HFFc6 (cell line): ENCODE results near the gene CABCOCO1. TPM values are rescaled to one million over a fixed set of nuclear protein-coding genes. Genes with fewer than 3 reads are reported as not detected.

ENCODE experiments used
- DNase-seq: peaks from one replicate; pipeline ENCODE4 v3.0.0-alpha.2; 2018
- H3K27ac Mint-ChIP-seq: 2 replicates; pipeline ENCODE4 v1.8.0; 2020; ENCODE audit warnings: mild to moderate bottlenecking, mixed read lengths
- H3K27me3 Mint-ChIP-seq: 2 replicates; pipeline ENCODE4 v1.8.0; 2021; ENCODE audit warnings: mild to moderate bottlenecking, moderate library complexity, mixed read lengths; ENCODE audit not compliant: insufficient read depth
- H3K36me3 Mint-ChIP-seq: 2 replicates; pipeline ENCODE4 v1.8.0; 2021; ENCODE audit warnings: low read depth, mixed read lengths
- H3K4me1 Mint-ChIP-seq: 2 replicates; pipeline ENCODE4 v1.8.0; 2020; ENCODE audit warnings: low read depth, mixed read lengths
- H3K4me3 Mint-ChIP-seq: 2 replicates; pipeline ENCODE4 v1.8.0; 2020; ENCODE audit warnings: mild to moderate bottlenecking, moderate library complexity, mixed read lengths
- H3K9me3 Mint-ChIP-seq: 2 replicates; pipeline ENCODE4 v1.8.0; 2020; ENCODE audit warnings: mild to moderate bottlenecking, mixed read lengths
- total RNA-seq, 6 experiments: library from RNA; stranded (reverse); fragmentation: NEBNext Ultra II Directional; extraction: Animal tissue kit (Norgen Biotek cat#: 25700); gene quantifications; 2 replicates in 1 of 6; 3 replicates in 5 of 6; pipeline ENCODE4 v1.2.3, GENCODE V29; 2021
- TF ChIP-seq, protein P1 (sequence below): fragments of 200-600 bp; sonication (generic); IDR thresholded peaks from 2 replicates; pipeline ENCODE4 v1.5.0; 2021; ENCODE audit warnings: antibody characterized with exemption, mild to moderate bottlenecking

The CABCOCO1 gene
- total RNA-seq, 6 experiments from 2014 or later, result 0.15 to 0.45 (median 0.31) TPM; not detected in 1

DNA sequence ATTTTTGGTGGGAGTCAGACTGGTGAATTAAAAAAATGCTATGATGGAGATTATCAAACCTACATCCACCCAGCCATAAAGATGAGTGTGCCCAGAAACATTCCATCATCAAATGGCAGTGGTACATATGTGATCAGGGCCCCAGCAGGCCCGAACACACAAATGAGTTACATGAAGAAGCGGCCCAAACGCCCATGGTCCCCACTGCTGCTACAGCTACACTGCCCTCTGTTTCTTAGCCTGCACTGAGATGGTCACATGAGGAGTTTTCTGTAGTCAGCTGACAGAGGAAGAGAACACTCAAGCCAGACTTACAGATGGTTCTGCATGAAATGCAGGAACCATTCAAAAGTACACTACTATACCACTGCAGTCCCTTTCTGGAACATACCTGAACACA, 142.4 kb downstream of the CABCOCO1 start:
- TF ChIP-seq, protein P1, sequence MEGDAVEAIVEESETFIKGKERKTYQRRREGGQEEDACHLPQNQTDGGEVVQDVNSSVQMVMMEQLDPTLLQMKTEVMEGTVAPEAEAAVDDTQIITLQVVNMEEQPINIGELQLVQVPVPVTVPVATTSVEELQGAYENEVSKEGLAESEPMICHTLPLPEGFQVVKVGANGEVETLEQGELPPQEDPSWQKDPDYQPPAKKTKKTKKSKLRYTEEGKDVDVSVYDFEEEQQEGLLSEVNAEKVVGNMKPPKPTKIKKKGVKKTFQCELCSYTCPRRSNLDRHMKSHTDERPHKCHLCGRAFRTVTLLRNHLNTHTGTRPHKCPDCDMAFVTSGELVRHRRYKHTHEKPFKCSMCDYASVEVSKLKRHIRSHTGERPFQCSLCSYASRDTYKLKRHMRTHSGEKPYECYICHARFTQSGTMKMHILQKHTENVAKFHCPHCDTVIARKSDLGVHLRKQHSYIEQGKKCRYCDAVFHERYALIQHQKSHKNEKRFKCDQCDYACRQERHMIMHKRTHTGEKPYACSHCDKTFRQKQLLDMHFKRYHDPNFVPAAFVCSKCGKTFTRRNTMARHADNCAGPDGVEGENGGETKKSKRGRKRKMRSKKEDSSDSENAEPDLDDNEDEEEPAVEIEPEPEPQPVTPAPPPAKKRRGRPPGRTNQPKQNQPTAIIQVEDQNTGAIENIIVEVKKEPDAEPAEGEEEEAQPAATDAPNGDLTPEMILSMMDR, result no peak
- DNase-seq, result no peak
- Mint-ChIP-seq H3K9me3 (no peaks in the 10 kb centered on the region), H3K27me3 (no peaks in the 10 kb centered on the region; the same call in 1 of the 2 replicates), H3K27ac (no peak overlapping the region), H3K36me3 (no peaks in the 10 kb centered on the region), H3K4me3 (no peak overlapping the region), H3K4me1 (peaks cover 17% of the 10 kb centered on the region)

DNA sequence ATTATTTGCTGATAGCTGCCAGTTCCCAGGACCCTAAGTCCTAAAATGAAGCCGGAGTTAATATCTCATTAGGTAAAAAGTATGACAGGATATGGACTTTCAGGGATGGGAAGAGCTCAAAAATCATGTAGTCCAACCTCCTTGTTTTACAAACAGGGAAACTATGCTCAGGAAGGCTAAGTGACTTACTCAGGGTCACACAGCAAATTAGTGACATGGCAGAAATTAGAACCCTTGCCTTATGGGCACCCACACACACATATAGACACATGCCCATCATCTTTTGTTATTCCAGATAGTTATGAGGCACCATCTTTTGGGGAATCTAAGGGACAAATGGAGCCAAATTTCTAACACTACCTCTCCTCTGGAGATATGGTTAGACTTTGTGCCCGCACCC, 147.5 kb downstream of the CABCOCO1 start:
- H3K4me3 Mint-ChIP-seq, result no peak overlapping the region
- no peaks in the 10 kb centered on the region for H3K36me3 Mint-ChIP-seq
- H3K27me3 Mint-ChIP-seq, result peaks cover 12% of the 10 kb centered on the region
- TF ChIP-seq, protein P1, result no peak
- no peaks in the 10 kb centered on the region for H3K9me3 Mint-ChIP-seq
- no peaks in the 10 kb centered on the region for H3K4me1 Mint-ChIP-seq
- H3K27ac Mint-ChIP-seq, result no peak overlapping the region
- DNase-seq, result no peak

DNA sequence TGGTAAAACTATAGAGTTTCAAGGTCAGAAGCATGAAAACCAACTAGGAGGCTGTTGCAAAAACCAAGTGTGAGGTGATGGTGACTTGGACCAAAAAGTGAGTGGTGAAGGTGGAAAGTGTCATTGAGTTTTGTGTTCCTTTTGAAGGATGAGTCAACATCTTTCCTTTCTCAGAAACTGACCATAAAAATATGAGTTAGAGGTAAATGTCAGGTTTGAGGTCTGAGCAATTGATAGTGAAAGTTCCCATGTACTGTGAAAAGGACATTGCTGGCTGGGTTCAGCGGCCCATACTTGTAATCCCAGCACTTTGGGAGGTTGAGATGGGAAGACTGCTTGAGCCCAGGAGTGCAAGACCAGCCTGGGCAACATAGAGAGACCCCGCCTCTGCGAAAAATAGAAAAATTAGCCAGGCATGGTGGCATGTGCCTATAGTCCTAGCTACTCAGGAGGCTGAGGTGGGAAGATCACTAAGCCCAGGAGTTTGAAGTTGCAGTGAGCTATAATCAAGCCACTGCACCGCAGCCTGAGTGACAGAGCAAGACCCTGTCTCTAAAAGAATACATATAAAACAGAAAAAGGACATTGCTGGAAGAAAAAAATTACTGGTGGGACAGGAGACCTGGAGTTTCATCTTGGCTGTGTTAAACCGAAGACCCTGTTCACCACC, 149.5 kb downstream of the CABCOCO1 start:
- no peak overlapping the region for H3K27ac Mint-ChIP-seq
- H3K36me3 Mint-ChIP-seq, result no peaks in the 10 kb centered on the region
- H3K27me3 Mint-ChIP-seq, result peaks cover 12% of the 10 kb centered on the region
- TF ChIP-seq, protein P1, result no peak
- no peak overlapping the region for H3K4me3 Mint-ChIP-seq
- no peaks in the 10 kb centered on the region for H3K4me1 Mint-ChIP-seq
- DNase-seq, result no peak
- no peaks in the 10 kb centered on the region for H3K9me3 Mint-ChIP-seq

DNA sequence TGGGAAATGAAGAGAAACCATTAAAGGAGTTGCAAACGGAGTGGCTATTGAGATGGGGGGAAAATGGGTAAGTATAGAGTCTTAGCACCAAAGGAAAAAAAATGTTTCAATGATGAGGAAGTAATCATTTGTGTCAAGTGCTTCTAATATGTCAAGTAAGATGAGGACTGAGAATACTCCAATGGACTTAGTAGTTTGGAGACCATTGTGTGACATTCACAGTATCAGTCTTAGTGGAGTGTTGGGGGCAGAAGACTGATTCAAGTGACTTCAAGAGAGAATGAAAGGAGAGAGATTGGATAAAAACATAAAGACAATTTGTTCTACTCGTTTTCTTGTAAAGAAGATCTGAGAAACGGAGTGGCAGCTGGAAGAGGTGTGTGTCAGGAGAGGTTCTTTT, 150.2 kb downstream of the CABCOCO1 start:
- no peaks in the 10 kb centered on the region for H3K9me3 Mint-ChIP-seq
- H3K27me3 Mint-ChIP-seq, result peaks cover 12% of the 10 kb centered on the region
- no peaks in the 10 kb centered on the region for H3K36me3 Mint-ChIP-seq
- DNase-seq, result no peak
- TF ChIP-seq, protein P1, result no peak
- H3K27ac Mint-ChIP-seq, result no peak overlapping the region
- peaks cover 3% of the 10 kb centered on the region for H3K4me1 Mint-ChIP-seq
- H3K4me3 Mint-ChIP-seq, result no peak overlapping the region

DNA sequence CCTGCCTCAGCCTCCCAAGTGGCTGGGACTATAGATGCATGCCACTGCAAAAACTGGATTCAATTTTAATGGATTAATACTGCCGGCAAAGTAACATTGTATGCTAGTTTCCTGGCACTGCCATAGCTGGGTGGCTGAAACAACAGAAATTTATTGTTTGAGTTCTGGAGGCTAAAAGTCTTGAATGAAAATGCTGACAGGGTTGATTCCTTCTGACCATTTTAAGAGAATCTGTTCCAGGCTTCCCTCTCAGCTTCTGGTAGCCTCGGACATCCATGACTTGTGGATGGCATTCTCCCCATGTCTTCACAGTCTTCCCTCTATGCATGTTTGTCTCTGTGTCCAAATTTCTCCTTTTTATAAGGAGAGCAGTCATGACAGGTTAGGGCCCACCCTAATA, 151.4 kb downstream of the CABCOCO1 start:
- H3K36me3 Mint-ChIP-seq, result no peaks in the 10 kb centered on the region
- H3K27ac Mint-ChIP-seq, result no peak overlapping the region
- peaks cover 8% of the 10 kb centered on the region for H3K4me1 Mint-ChIP-seq
- H3K27me3 Mint-ChIP-seq, result peaks cover 12% of the 10 kb centered on the region
- H3K9me3 Mint-ChIP-seq, result no peaks in the 10 kb centered on the region
- no peak overlapping the region for H3K4me3 Mint-ChIP-seq
- TF ChIP-seq, protein P1, result no peak
- no peak for DNase-seq
